ENCODE measurements around the gene SRSF12.
"Not testable (repeated sequence)": the region's sequence is repeated elsewhere in the genome, so short reads cannot be mapped to it uniquely, and the experiment has no call there.

SRSF12 gene

GRCh38 chr6:89069536-89070163 is 48.2 kb downstream of the SRSF12 start:
- ATAC-seq = no peak

GRCh38 chr6:89068695-89069094 is 49.2 kb downstream of the SRSF12 start:
- ATAC-seq = no peak

DNA sequence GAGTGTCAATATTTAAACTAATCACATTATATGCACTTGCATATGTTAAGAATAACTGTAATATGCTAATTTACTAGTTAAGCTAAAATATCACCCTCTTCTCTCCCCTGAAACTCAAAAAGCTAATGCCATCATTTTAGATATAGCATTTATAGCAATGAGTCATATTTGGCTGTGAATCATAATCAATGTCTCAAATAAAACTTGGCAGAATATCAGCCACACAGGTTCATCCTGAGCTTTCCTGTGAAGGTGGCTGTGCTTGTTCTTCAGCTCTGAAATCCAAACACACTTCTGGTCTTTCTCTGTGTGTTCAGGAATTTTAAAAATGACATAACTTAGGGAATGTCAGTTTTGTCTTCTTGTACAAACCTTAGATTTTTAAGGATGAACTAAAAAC is 50.1 kb downstream of the SRSF12 start:
- ATAC-seq = no peak

DNA sequence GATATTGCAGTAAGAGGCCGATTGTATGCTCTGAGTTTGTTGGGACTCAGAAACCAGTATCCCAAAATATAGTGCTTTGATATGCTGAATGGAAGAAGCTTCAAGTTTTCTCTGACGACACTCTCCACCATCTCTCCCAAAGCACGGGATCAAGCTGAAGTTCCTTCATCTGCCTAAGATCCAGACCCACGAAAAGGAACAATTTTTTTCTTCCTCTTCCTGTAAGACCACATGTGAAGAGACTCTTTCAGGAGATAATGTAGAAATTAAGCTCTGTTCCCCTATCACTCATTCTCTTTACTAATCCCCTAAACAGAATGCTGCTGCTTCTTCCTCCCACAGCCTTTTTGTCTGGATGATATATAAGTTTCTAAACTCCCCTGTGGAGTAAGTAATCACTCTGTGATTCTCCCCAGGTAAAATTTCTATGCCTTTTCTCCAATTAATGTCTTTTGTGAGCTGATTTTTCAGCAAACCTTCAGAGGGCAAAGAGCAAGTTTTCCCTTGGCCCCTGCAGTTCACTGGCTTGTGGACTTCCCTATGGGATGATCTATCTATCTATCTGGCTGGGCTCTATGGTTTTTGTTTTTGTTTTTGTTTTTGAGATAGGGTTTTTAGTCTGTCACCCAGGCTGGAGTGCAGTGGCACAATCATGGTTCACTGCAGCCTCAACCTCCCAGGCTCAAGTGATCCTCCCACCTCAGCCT is 50.8 kb downstream of the SRSF12 start:
- no peak for ATAC-seq

DNA sequence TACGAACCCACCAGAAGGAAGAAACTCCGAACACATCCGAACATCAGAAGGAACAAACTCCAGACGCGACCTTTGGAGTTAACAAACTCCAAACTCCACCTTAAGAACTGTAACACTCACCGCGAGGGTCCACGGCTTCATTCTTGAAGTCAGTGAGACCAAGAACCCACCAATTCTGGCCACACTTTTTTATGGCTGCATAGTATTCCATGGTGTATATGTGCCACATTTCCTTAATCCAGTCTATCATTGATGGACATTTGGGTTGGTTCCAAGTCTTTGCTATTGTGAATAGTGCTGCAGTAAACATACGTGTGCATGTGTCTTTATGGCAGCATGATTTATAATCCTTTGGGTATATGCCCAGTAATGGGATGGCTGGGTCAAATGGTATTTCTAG is 51.8 kb downstream of the SRSF12 start:
- ATAC-seq = not testable (repeated sequence)

DNA sequence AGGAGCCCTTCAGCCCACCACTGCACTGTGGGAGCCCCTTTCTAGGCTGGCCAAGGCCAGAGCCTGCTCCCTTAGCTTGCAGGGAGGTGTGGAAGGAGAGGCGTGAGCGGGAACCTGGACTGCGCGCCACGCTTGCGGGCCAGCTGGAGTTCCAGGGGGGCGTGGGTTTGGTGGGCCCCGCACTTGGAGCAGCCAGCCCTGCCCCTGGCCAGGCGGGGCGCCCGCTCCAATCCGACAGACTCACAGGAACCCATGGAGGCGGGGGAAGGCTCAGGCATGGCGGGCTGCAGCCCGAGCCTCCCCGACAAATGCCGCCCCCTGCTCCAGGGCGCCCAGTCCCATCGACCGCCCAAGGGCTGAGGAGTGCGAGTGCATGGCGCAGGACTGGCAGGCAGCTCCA is 52.9 kb downstream of the SRSF12 start:
- not testable (repeated sequence) for ATAC-seq

- no peak for ATAC-seq
Measured at GRCh38 chr6:89063881-89064280, 54.0 kb downstream of the SRSF12 start.

DNA sequence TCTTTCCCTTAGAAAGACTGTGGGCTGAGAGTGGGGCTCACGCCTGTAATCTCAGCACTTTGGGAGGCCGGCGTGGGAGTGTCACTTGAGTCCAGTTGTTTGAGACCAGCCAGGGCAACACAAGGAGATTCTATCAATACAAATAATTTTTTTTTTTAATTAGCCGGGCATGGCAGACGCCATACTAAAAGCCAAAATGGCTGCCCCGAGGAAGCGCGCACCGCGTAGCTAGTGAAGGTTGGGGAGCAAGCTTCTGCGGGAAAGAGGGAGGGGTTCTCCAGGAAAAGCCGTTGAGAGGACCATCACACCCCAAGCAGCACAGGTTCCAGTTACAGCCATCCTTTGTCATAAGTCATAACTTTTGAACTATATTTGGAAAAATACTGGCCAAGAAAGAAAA is 58.6 kb downstream of the SRSF12 start:
- ATAC-seq = no peak

GRCh38 chr6:89058627-89059026 is 59.2 kb downstream of the SRSF12 start:
- no peak for ATAC-seq

DNA sequence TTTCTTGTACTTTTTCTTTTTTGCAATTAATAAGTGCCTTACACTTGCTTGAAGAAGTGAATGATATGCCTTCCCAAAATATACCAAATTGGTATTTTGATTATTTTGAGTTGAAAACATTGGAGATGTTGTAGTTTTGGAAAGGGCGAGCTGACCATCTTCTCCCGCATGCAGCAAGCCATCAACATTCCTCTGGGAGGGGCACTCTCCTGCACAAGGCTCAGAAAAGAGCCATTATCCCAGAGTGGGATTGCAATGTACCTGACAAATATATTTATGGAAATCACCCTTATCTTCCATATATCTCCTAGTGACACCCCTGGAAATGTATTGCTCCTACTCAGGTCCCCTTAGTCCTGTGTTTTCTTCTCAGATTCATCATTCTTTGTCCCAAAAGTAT is 60.1 kb downstream of the SRSF12 start:
- ATAC-seq = no peak

DNA sequence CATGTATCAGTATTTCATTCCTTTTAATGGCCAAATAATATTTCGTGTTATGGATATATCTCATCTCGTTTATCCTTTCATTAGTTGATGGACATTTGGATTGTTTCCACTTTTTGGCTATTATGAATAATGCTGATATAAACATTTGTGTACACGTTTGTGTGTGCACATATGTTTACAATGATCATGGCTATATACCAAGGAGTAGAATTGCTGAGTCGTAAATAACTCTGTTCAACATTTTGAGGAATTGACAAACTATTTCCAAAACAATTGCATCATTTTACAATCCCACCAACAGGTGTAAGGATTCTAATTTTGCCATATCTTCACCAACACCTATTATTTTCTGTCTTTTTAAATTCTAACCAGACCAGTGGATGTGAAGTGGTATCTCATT is 63.7 kb downstream of the SRSF12 start:
- no peak for ATAC-seq

DNA sequence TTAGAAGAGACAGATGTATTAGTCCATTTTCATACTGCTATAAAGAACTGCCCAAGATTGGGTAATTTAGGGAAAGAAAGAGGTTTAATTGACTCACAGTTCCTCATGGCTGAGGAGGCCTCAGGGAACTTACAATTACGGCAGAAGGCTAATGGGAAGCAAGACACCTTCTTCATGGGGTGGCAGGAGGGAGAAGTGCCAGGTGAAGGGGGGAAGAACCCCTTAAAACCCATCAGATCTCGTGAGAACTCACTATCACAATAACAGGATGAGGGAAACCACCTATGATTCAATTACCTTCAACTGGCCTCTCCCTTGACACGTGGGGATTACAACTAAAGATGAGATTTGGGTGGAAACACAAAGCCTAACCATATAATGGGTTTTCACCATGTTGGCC is 66.2 kb downstream of the SRSF12 start:
- ATAC-seq = peak; percentile 58 to 64

DNA sequence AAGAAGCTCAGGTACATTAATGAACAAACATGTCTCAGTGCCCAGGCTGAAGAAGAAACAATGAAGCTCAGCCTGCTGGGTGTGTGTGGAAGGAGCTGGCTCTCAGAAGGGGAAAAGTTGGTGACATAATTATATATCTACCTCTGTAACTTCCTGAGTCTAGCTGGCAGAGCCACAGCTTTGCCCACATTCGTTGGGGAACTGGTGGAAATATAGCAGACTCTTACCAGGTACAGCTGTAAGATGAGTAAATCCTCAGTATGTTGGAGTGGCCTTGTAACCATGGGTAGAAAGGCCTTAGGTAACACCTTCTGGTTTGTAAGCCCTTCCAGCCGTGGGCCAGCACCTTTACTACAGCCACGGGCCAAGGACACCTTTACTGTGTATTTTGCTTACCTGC is 67.2 kb downstream of the SRSF12 start:
- no peak for ATAC-seq

- ATAC-seq = no peak
Measured at GRCh38 chr6:89050155-89050554, 67.7 kb downstream of the SRSF12 start.

GRCh38 chr6:89048985-89049384 is 68.9 kb downstream of the SRSF12 start:
- no peak for ATAC-seq

- ATAC-seq = no peak
Measured at GRCh38 chr6:89048288-89048923, 69.5 kb downstream of the SRSF12 start.

- no peak for ATAC-seq
Measured at GRCh38 chr6:89047473-89047872, 70.4 kb downstream of the SRSF12 start.

Measured in activated CD4-positive, CD25-positive, alpha-beta regulatory T cell treated with anti-CD3 and anti-CD28 coated beads, Interleukin-2, amount 50 U/mL, for 24 hours (primary cell).